ENCODE results near the gene RND2.
"Not testable (repeated sequence)": the region's sequence is repeated elsewhere in the genome, so short reads cannot be mapped to it uniquely, and the experiment has no call there.

RND2 gene

GRCh38 chr17:43028221-43028861, 3.3 kb downstream of the RND2 start:
- H3K4me3 ChIP-seq (ENCODE audit: low read length), result no peak overlapping the region
- TF ChIP-seq ZNF274 (IDR thresholded peaks at IDR 0.05; ENCODE audit: low read depth, low read length), result no peak

- H3K4me3 ChIP-seq (ENCODE audit: low read length), result no peak overlapping the region
- TF ChIP-seq ZNF274 (IDR thresholded peaks at IDR 0.05; ENCODE audit: low read depth, low read length), result no peak
These were observed 5.2 kb downstream of the RND2 start for GRCh38 chr17:43030137-43030767.

GRCh38 chr17:43031666-43032065, 6.6 kb downstream of the RND2 start:
- no peak for TF ChIP-seq ZNF274 (IDR thresholded peaks at IDR 0.05; ENCODE audit: low read depth, low read length)

GRCh38 chr17:43033948-43034881, 9.2 kb downstream of the RND2 start:
- no peak overlapping the region for H3K4me3 ChIP-seq (ENCODE audit: low read length)
- no peak for TF ChIP-seq ZNF274 (IDR thresholded peaks at IDR 0.05; ENCODE audit: low read depth, low read length)

More at GRCh38 chr17:43031666-43032065, 6.6 kb downstream of the RND2 start:
- H3K4me3 ChIP-seq (ENCODE audit: low read length), result no peak overlapping the region

GRCh38 chr17:43034894-43035293, 9.9 kb downstream of the RND2 start:
- TF ChIP-seq ZNF274 (IDR thresholded peaks at IDR 0.05; ENCODE audit: low read depth, low read length), result no peak
- no peak overlapping the region for H3K4me3 ChIP-seq (ENCODE audit: low read length)

- TF ChIP-seq ZNF274 (IDR thresholded peaks at IDR 0.05; ENCODE audit: low read depth, low read length), result no peak
- no peak overlapping the region for H3K4me3 ChIP-seq (ENCODE audit: low read length)
These were observed 14.6 kb downstream of the RND2 start for GRCh38 chr17:43039646-43040045.

- H3K4me3 ChIP-seq (ENCODE audit: low read length), result no peak overlapping the region
- TF ChIP-seq ZNF274 (IDR thresholded peaks at IDR 0.05; ENCODE audit: low read depth, low read length), result no peak
These were observed 15.6 kb downstream of the RND2 start for GRCh38 chr17:43040655-43041054.

GRCh38 chr17:43042025-43042628, 17.1 kb downstream of the RND2 start:
- H3K4me3 ChIP-seq (ENCODE audit: low read length), result no peak overlapping the region
- TF ChIP-seq ZNF274 (IDR thresholded peaks at IDR 0.05; ENCODE audit: low read depth, low read length), result no peak

GRCh38 chr17:43043307-43043706, 18.3 kb downstream of the RND2 start:
- H3K4me3 ChIP-seq (ENCODE audit: low read length), result no peak overlapping the region
- no peak for TF ChIP-seq ZNF274 (IDR thresholded peaks at IDR 0.05; ENCODE audit: low read depth, low read length)

- no peak for TF ChIP-seq ZNF274 (IDR thresholded peaks at IDR 0.05; ENCODE audit: low read depth, low read length)
These were observed 19.0 kb downstream of the RND2 start for GRCh38 chr17:43044024-43044423.

GRCh38 chr17:43051969-43052368, 26.9 kb downstream of the RND2 start:
- no peak for TF ChIP-seq ZNF274 (IDR thresholded peaks at IDR 0.05; ENCODE audit: low read depth, low read length)
- no peak overlapping the region for H3K4me3 ChIP-seq (ENCODE audit: low read length)

More at GRCh38 chr17:43044024-43044423, 19.0 kb downstream of the RND2 start:
- H3K4me3 ChIP-seq (ENCODE audit: low read length), result no peak overlapping the region

- H3K4me3 ChIP-seq (ENCODE audit: low read length), result not testable (repeated sequence)
These were observed 28.0 kb downstream of the RND2 start for GRCh38 chr17:43053008-43053407.

GRCh38 chr17:43056051-43056450, 31.0 kb downstream of the RND2 start:
- TF ChIP-seq ZNF274 (IDR thresholded peaks at IDR 0.05; ENCODE audit: low read depth, low read length), result no peak
- no peak overlapping the region for H3K4me3 ChIP-seq (ENCODE audit: low read length)

- no peak for TF ChIP-seq ZNF274 (IDR thresholded peaks at IDR 0.05; ENCODE audit: low read depth, low read length)
- H3K4me3 ChIP-seq (ENCODE audit: low read length), result no peak overlapping the region
These were observed 38.1 kb downstream of the RND2 start for GRCh38 chr17:43062984-43063638.

Data from GM08714 (cell line).